ENCODE results near the gene GNG5. TPM values are rescaled to one million over a fixed set of nuclear protein-coding genes. Genes with fewer than 3 reads are reported as not detected.

The GNG5 gene
- 300 TPM for polyA plus RNA-seq (2013, experiment 1 of 2)
- polyA plus RNA-seq (2013, experiment 2 of 2), result 297 TPM

GRCh38 chr1:84506002-84506728 is at the start of gene GNG5, which contains the start of gene SPATA1:
GNG5 (minus strand) TSS chr1:84506581; CDS start chr1:84506091, 490 bp downstream.
SPATA1 (plus strand) TSS chr1:84506386; CDS start chr1:84516360, 9,974 bp downstream.
- Histone ChIP-seq H2BK15ac (ENCODE audit: low read length) (peak within 1 kb of the TSS; percentile 64), H3K27ac (replicated peaks; ENCODE audit: low read length) (peak within 1 kb of the TSS; percentile 99)

GRCh38 chr1:84550826-84551225 is 44.4 kb upstream of the GNG5 start:
- H3K4me3 ChIP-seq (ENCODE audit: low read length in 2 of 2), result no peak overlapping the region
- no peak overlapping the region for H3K14ac ChIP-seq (ENCODE audit: low read length)
- H2BK120ac ChIP-seq (ENCODE audit: low read depth, low read length), result no peak overlapping the region
- H3K9ac ChIP-seq (ENCODE audit: low read depth, low read length, poor library complexity), result no peak overlapping the region
- no peak overlapping the region for H3K23ac ChIP-seq (ENCODE audit: low read depth, low read length, poor library complexity)
- no peaks in the 10 kb centered on the region for H3K27me3 ChIP-seq (ENCODE audit: control insufficient read depth in 3 of 3, insufficient read depth in 3 of 3, low read depth in 1 of 3, low read length in 3 of 3)
- no peak overlapping the region for H2BK5ac ChIP-seq (ENCODE audit: low read length)
- no peaks in the 10 kb centered on the region for H3K36me3 ChIP-seq (replicated peaks in 1 of 2; ENCODE audit: control insufficient read depth in 2 of 2, insufficient read depth in 2 of 2, low read length in 2 of 2)
- no peak for DNase-seq (ENCODE audit: low spot score)
- H2AK5ac ChIP-seq (ENCODE audit: low read depth, low read length), result no peak overlapping the region
- WGBS, 2 donors (ENCODE audit: extremely low coverage in 2 of 2, insufficient read length in 2 of 2, insufficient replicate concordance in 1 of 2), result no CpG with 5 or more reads among the region's 2 CpGs
- no peaks in the 10 kb centered on the region for H3K9me3 ChIP-seq (replicated peaks in 1 of 2; ENCODE audit: control insufficient read depth in 2 of 2, insufficient read depth in 1 of 2, low read depth in 1 of 2, low read length in 2 of 2)
- H3K79me1 ChIP-seq (ENCODE audit: low read depth, low read length), result no peaks in the 10 kb centered on the region
- no peak overlapping the region for H3K4me2 ChIP-seq (ENCODE audit: insufficient read depth, low read length, poor library complexity, severe bottlenecking)
- H3K18ac ChIP-seq (ENCODE audit: low read length), result no peak overlapping the region
- no peak overlapping the region for H3K4ac ChIP-seq (ENCODE audit: low read length)
- H2AFZ ChIP-seq (ENCODE audit: low read length), result no peak overlapping the region
- no peak overlapping the region for H2BK15ac ChIP-seq (ENCODE audit: low read length)
- no peak overlapping the region for H2BK12ac ChIP-seq (ENCODE audit: low read length)
- no peaks in the 10 kb centered on the region for H3K4me1 ChIP-seq (ENCODE audit: control insufficient read depth in 2 of 2, insufficient read depth in 1 of 2, low read depth in 1 of 2, low read length in 2 of 2)
- no peak overlapping the region for H3K27ac ChIP-seq (replicated peaks; ENCODE audit: low read length)
- H4K8ac ChIP-seq (ENCODE audit: low read depth, low read length), result no peak overlapping the region
- H4K91ac ChIP-seq (ENCODE audit: low read depth, low read length, poor library complexity), result no peak overlapping the region

More at GRCh38 chr1:84506002-84506728, at the start of gene GNG5, which contains the start of gene SPATA1:
- Histone ChIP-seq H3K4me2 (ENCODE audit: insufficient read depth, low read length, poor library complexity, severe bottlenecking) (peak within 1 kb of the TSS; percentile 75), H3K4me3 (ENCODE audit: low read length in 2 of 2) (peak within 1 kb of the TSS; percentile 90 to 92), H3K4me1 (ENCODE audit: control insufficient read depth in 2 of 2, insufficient read depth in 1 of 2, low read depth in 1 of 2, low read length in 2 of 2) (peaks cover 0 to 9% of the 10 kb centered on the region in 2 donors), H3K9ac (ENCODE audit: low read depth, low read length, poor library complexity) (peak within 1 kb of the TSS; percentile 97), H2BK12ac (ENCODE audit: low read length) (no peak within 1 kb of the TSS), H2BK120ac (ENCODE audit: low read depth, low read length) (no peak within 1 kb of the TSS), H4K91ac (ENCODE audit: low read depth, low read length, poor library complexity) (no peak within 1 kb of the TSS), H2AFZ (ENCODE audit: low read length) (peak within 1 kb of the TSS; percentile 98), H4K8ac (ENCODE audit: low read depth, low read length) (no peak within 1 kb of the TSS), H3K27me3 (ENCODE audit: control insufficient read depth in 3 of 3, insufficient read depth in 3 of 3, low read depth in 1 of 3, low read length in 3 of 3) (no peaks in the 10 kb centered on the region), H3K23ac (ENCODE audit: low read depth, low read length, poor library complexity) (peak within 1 kb of the TSS; percentile 46), H3K18ac (ENCODE audit: low read length) (peak within 1 kb of the TSS; percentile 99), H3K9me3 (replicated peaks in 1 of 2; ENCODE audit: control insufficient read depth in 2 of 2, insufficient read depth in 1 of 2, low read depth in 1 of 2, low read length in 2 of 2) (peaks cover 0 to 10% of the 10 kb centered on the region in 2 donors), H3K79me1 (ENCODE audit: low read depth, low read length) (no peaks in the 10 kb centered on the region), H2BK5ac (ENCODE audit: low read length) (peak within 1 kb of the TSS; percentile 84), H3K14ac (ENCODE audit: low read length) (peak within 1 kb of the TSS; percentile 82), H2AK5ac (ENCODE audit: low read depth, low read length) (peak within 1 kb of the TSS; percentile 26), H3K4ac (ENCODE audit: low read length) (no peak within 1 kb of the TSS), H3K36me3 (replicated peaks in 1 of 2; ENCODE audit: control insufficient read depth in 2 of 2, insufficient read depth in 2 of 2, low read length in 2 of 2) (peaks cover 0 to 17% of the 10 kb centered on the region in 2 donors)
- WGBS, 2 donors (ENCODE audit: extremely low coverage in 2 of 2, insufficient read length in 2 of 2, insufficient replicate concordance in 1 of 2), result no CpG with 5 or more reads among the region's 60 CpGs
- DNase-seq (ENCODE audit: low spot score), result peak; percentile 97

DNA sequence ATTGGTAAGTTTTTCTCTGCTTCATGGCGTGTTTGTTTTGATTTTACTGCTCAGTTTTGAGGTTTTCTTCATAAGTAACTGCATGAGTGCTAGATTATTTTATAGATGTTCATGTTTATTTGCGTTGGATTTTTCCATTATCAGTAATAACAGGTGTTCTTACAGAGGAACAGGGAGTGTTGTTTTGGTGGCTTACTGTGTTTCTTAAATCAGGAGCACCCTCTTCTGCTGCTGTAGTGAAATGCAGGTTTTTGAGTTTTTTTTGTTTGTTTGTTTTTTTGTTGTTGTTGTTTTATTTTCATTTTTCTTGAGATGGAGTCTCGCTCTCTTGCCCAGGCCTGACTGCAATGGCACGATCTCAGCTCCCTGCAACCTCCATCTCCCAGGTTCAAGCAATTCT is 35.3 kb upstream of the GNG5 start:
- H3K27ac ChIP-seq (replicated peaks; ENCODE audit: low read length), result no peak overlapping the region
- no peaks in the 10 kb centered on the region for H3K27me3 ChIP-seq (ENCODE audit: control insufficient read depth in 3 of 3, insufficient read depth in 3 of 3, low read depth in 1 of 3, low read length in 3 of 3)
- no CpG with 5 or more reads among the region's 4 CpGs for WGBS, 2 donors (ENCODE audit: extremely low coverage in 2 of 2, insufficient read length in 2 of 2, insufficient replicate concordance in 1 of 2)
- H3K4me3 ChIP-seq (ENCODE audit: low read length in 2 of 2), result no peak overlapping the region
- H2AK5ac ChIP-seq (ENCODE audit: low read depth, low read length), result no peak overlapping the region
- no peak overlapping the region for H3K23ac ChIP-seq (ENCODE audit: low read depth, low read length, poor library complexity)
- H3K4me2 ChIP-seq (ENCODE audit: insufficient read depth, low read length, poor library complexity, severe bottlenecking), result no peak overlapping the region
- DNase-seq (ENCODE audit: low spot score), result no peak
- no peak overlapping the region for H3K4ac ChIP-seq (ENCODE audit: low read length)
- H2BK15ac ChIP-seq (ENCODE audit: low read length), result no peak overlapping the region
- no peak overlapping the region for H2BK5ac ChIP-seq (ENCODE audit: low read length)
- no peak overlapping the region for H4K91ac ChIP-seq (ENCODE audit: low read depth, low read length, poor library complexity)
- H2AFZ ChIP-seq (ENCODE audit: low read length), result no peak overlapping the region
- H3K9ac ChIP-seq (ENCODE audit: low read depth, low read length, poor library complexity), result no peak overlapping the region
- no peaks in the 10 kb centered on the region for H3K4me1 ChIP-seq (ENCODE audit: control insufficient read depth in 2 of 2, insufficient read depth in 1 of 2, low read depth in 1 of 2, low read length in 2 of 2)
- H3K79me1 ChIP-seq (ENCODE audit: low read depth, low read length), result no peaks in the 10 kb centered on the region
- H3K14ac ChIP-seq (ENCODE audit: low read length), result no peak overlapping the region
- H4K8ac ChIP-seq (ENCODE audit: low read depth, low read length), result no peak overlapping the region
- H3K18ac ChIP-seq (ENCODE audit: low read length), result no peak overlapping the region
- no peak overlapping the region for H2BK120ac ChIP-seq (ENCODE audit: low read depth, low read length)
- no peaks in the 10 kb centered on the region for H3K9me3 ChIP-seq (replicated peaks in 1 of 2; ENCODE audit: control insufficient read depth in 2 of 2, insufficient read depth in 1 of 2, low read depth in 1 of 2, low read length in 2 of 2)
- H2BK12ac ChIP-seq (ENCODE audit: low read length), result no peak overlapping the region
- no peaks in the 10 kb centered on the region for H3K36me3 ChIP-seq (replicated peaks in 1 of 2; ENCODE audit: control insufficient read depth in 2 of 2, insufficient read depth in 2 of 2, low read length in 2 of 2)

DNA sequence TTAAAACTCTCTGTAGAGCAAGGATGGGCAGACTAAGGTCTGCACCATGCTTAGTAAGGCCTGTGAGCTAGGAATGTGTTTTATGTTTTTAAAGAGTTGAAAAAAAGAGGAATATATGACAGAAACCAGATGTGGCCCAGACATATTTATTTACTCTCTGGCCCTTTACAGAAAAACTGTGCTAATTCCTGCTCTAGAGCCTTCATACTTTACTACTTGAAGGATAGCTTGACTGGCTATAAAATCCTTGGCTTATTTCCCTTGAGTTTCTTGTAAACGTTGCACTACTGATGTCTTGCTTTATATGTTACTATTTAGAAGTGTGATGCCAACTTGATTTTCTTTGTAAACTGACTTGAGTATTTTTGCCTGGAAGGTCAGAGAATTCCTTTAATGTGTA is 34.4 kb upstream of the GNG5 start:
- H4K8ac ChIP-seq (ENCODE audit: low read depth, low read length), result no peak overlapping the region
- no peak overlapping the region for H2BK12ac ChIP-seq (ENCODE audit: low read length)
- H3K4me1 ChIP-seq (ENCODE audit: control insufficient read depth in 2 of 2, insufficient read depth in 1 of 2, low read depth in 1 of 2, low read length in 2 of 2), result no peaks in the 10 kb centered on the region
- H3K14ac ChIP-seq (ENCODE audit: low read length), result no peak overlapping the region
- H2AFZ ChIP-seq (ENCODE audit: low read length), result no peak overlapping the region
- H3K9ac ChIP-seq (ENCODE audit: low read depth, low read length, poor library complexity), result no peak overlapping the region
- no CpG with 5 or more reads among the region's 1 CpG for WGBS, 2 donors (ENCODE audit: extremely low coverage in 2 of 2, insufficient read length in 2 of 2, insufficient replicate concordance in 1 of 2)
- no peak overlapping the region for H3K4me3 ChIP-seq (ENCODE audit: low read length in 2 of 2)
- H2BK15ac ChIP-seq (ENCODE audit: low read length), result no peak overlapping the region
- H3K23ac ChIP-seq (ENCODE audit: low read depth, low read length, poor library complexity), result no peak overlapping the region
- no peak overlapping the region for H3K4ac ChIP-seq (ENCODE audit: low read length)
- H3K4me2 ChIP-seq (ENCODE audit: insufficient read depth, low read length, poor library complexity, severe bottlenecking), result no peak overlapping the region
- no peak for DNase-seq (ENCODE audit: low spot score)
- no peak overlapping the region for H3K27ac ChIP-seq (replicated peaks; ENCODE audit: low read length)
- H3K36me3 ChIP-seq (replicated peaks in 1 of 2; ENCODE audit: control insufficient read depth in 2 of 2, insufficient read depth in 2 of 2, low read length in 2 of 2), result no peaks in the 10 kb centered on the region
- no peak overlapping the region for H4K91ac ChIP-seq (ENCODE audit: low read depth, low read length, poor library complexity)
- no peak overlapping the region for H2BK5ac ChIP-seq (ENCODE audit: low read length)
- no peak overlapping the region for H2AK5ac ChIP-seq (ENCODE audit: low read depth, low read length)
- no peak overlapping the region for H2BK120ac ChIP-seq (ENCODE audit: low read depth, low read length)
- H3K27me3 ChIP-seq (ENCODE audit: control insufficient read depth in 3 of 3, insufficient read depth in 3 of 3, low read depth in 1 of 3, low read length in 3 of 3), result no peaks in the 10 kb centered on the region
- no peak overlapping the region for H3K18ac ChIP-seq (ENCODE audit: low read length)
- no peaks in the 10 kb centered on the region for H3K79me1 ChIP-seq (ENCODE audit: low read depth, low read length)
- no peaks in the 10 kb centered on the region for H3K9me3 ChIP-seq (replicated peaks in 1 of 2; ENCODE audit: control insufficient read depth in 2 of 2, insufficient read depth in 1 of 2, low read depth in 1 of 2, low read length in 2 of 2)

Data from neuronal stem cell (in vitro differentiated cells).